PFSK-1 (cell line): Measurements from ENCODE around the gene VTI1A.

Experiments
- FOXP2 ChIP-seq: optimal IDR thresholded peaks from 2 replicates; pipeline ENCODE3; 2011; ENCODE audit warnings: borderline replicate concordance, control low read depth, inconsistent platforms; ENCODE audit not compliant: insufficient read depth; ENCODE audit errors: extremely low read length, extremely low read depth
- POLR2AphosphoS5 ChIP-seq: IDR thresholded peaks from 2 replicates; pipeline ENCODE4 v1.6.1; 2012; ENCODE audit warnings: low read depth, mild to moderate bottlenecking, control low read depth, low read length, moderate library complexity
- SIN3A ChIP-seq: IDR thresholded peaks from 2 replicates; pipeline ENCODE4 v1.6.1; 2012; ENCODE audit warnings: mild to moderate bottlenecking, low read length, moderate library complexity, borderline replicate concordance; ENCODE audit not compliant: insufficient read depth
- TAF1 ChIP-seq: IDR thresholded peaks from 2 replicates; pipeline ENCODE4 v1.6.1; 2012; ENCODE audit warnings: low read length, control low read depth, borderline replicate concordance; ENCODE audit not compliant: insufficient read depth
- TF ChIP-seq, protein P1 (sequence below), 2 experiments: IDR thresholded peaks; 2 replicates each; pipeline versions ENCODE4 v1.6.1 to v1.8.0; 2011 to 2012; ENCODE audit warnings: low read depth in 2 of 2, low read length in 2 of 2, control low read depth in 1 of 2, inconsistent platforms in 1 of 2, mild to moderate bottlenecking in 1 of 2, moderate library complexity in 1 of 2; ENCODE audit not compliant: insufficient read depth in 1 of 2

Gene VTI1A

DNA sequence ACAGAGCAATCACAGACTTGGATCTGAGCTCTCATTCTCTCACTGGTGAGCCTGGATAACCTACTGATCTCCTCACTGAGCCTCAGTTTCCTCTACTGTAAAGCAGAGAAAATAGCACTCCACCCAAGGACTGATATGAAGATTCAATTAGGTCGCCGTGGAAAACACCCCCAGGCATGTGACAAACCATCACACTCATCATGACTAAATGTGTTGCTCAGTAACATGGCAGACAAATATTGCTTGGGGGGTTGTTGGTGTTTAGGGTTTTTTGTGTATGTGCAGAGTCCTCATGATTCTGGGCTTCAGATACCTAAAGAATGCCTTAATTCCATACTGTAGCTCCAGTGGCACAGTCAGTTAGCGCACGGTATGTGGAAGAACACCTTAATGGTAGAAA, 380.9 kb downstream of the VTI1A start:
- no peak for TF ChIP-seq SIN3A
- TF ChIP-seq FOXP2 = no peak
- TF ChIP-seq TAF1 = no peak
- no peak for TF ChIP-seq POLR2AphosphoS5
- TF ChIP-seq, protein P1, sequence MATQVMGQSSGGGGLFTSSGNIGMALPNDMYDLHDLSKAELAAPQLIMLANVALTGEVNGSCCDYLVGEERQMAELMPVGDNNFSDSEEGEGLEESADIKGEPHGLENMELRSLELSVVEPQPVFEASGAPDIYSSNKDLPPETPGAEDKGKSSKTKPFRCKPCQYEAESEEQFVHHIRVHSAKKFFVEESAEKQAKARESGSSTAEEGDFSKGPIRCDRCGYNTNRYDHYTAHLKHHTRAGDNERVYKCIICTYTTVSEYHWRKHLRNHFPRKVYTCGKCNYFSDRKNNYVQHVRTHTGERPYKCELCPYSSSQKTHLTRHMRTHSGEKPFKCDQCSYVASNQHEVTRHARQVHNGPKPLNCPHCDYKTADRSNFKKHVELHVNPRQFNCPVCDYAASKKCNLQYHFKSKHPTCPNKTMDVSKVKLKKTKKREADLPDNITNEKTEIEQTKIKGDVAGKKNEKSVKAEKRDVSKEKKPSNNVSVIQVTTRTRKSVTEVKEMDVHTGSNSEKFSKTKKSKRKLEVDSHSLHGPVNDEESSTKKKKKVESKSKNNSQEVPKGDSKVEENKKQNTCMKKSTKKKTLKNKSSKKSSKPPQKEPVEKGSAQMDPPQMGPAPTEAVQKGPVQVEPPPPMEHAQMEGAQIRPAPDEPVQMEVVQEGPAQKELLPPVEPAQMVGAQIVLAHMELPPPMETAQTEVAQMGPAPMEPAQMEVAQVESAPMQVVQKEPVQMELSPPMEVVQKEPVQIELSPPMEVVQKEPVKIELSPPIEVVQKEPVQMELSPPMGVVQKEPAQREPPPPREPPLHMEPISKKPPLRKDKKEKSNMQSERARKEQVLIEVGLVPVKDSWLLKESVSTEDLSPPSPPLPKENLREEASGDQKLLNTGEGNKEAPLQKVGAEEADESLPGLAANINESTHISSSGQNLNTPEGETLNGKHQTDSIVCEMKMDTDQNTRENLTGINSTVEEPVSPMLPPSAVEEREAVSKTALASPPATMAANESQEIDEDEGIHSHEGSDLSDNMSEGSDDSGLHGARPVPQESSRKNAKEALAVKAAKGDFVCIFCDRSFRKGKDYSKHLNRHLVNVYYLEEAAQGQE (IDR thresholded peaks at IDR 0.05; ENCODE audit: insufficient read depth in 1 of 2, low read depth in 2 of 2, low read length in 2 of 2) = no peak

DNA sequence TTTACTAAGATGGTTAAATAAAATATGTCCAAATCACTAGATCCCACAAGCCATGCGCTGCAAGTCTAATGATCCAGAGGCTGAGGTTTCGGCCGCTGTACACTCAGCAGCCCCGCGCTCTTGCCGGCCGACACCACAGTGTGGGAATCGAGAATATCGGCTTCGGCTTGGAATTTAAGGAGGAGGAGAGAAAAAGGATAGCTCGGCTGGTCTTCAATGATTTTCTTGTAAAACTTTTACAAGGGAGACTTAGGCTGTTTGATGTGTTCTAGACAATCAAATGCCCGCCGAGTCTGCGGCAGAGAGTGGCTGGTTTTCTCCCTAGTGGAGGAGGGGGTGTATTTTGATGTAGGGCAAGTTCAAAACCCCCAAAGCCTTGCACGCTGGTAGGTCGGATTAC, 384.8 kb downstream of the VTI1A start:
- TF ChIP-seq, protein P1 (IDR thresholded peaks at IDR 0.05; ENCODE audit: insufficient read depth in 1 of 2, low read depth in 2 of 2, low read length in 2 of 2) = no peak
- TF ChIP-seq TAF1 (no peak), POLR2AphosphoS5 (no peak), FOXP2 (no peak), SIN3A (no peak)

DNA sequence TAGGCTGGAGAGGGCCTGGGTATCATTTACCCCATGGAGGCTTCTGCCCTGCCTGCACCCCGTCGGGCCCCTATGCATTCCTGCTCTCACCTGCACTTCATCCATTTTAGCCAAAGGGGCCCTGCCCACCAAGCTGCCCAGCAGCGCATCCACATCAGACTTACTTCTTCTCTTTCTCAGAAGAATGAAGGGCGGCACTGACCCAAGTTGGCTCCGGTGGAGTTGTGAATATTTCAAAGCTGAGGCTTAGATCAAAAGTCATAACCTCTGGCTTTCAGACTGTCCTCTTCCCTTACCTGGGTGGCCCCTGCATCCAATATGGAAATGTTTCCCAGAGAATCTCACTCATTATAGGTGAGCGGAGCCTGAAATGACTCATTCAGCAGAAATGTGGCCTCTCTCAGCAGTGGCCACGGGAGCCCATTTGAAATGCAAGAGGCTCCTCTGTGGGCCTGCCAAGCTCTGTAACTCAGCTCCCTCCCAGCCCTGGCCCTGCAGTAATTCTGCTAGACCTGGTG, 385.4 kb downstream of the VTI1A start:
- TF ChIP-seq TAF1 (no peak), FOXP2 (no peak), SIN3A (no peak), POLR2AphosphoS5 (no peak)
- TF ChIP-seq, protein P1 (IDR thresholded peaks at IDR 0.05; ENCODE audit: insufficient read depth in 1 of 2, low read depth in 2 of 2, low read length in 2 of 2) = no peak

DNA sequence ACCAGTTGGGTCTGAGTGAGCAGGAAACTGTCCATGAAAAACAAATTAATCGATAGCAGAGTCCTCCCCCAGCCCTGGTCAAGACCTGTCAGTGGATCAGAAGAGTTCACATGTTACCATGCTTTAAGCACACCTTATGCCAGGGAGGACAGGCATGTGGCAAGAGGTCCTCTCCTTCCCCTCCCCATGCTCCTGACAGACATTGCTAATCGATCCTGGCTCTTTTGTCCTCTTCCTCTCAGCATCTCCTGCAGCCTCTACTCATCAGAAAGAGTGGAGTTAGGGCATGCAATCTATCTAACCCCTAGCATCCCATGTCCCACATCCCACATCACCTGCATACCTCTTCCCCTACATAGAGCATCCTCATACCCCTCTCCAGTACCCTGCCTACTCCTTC, 385.9 kb downstream of the VTI1A start:
- TF ChIP-seq, protein P1 (IDR thresholded peaks at IDR 0.05; ENCODE audit: insufficient read depth in 1 of 2, low read depth in 2 of 2, low read length in 2 of 2) = no peak
- TF ChIP-seq TAF1 (no peak), FOXP2 (no peak), POLR2AphosphoS5 (no peak), SIN3A (no peak)

DNA sequence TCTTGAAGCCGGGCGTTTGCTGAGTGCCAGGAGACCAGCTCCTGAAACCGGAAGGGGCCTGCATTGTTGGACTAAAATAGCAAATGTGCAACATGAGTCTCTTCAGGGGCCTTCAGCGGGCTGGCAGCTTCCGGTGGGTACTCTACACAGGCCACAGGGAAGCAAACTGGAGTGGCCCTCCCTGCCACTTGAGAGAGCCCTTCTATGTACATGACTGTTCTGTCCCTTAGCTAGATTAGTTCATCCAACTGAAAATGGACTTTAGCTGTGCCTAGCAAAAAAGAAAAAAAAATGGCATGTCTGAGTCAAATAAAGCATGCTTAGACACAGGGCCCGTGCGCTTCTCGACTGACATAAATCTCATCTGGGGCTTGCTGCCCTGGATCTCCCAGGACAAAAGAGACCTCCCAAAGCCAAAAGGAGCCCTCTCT, 387.8 kb downstream of the VTI1A start:
- no peak for TF ChIP-seq TAF1
- TF ChIP-seq SIN3A = no peak
- TF ChIP-seq FOXP2 = no peak
- no peak for TF ChIP-seq POLR2AphosphoS5
- TF ChIP-seq, protein P1 (IDR thresholded peaks at IDR 0.05; ENCODE audit: insufficient read depth in 1 of 2, low read depth in 2 of 2, low read length in 2 of 2) = no peak
